ENCODE measurements around the gene TRIM2. TPM values are rescaled to one million over a fixed set of nuclear protein-coding genes. Genes with fewer than 3 reads are reported as not detected.

The TRIM2 gene
- total and polyA plus RNA-seq, 2 experiments from 2014 or later: 32.7 to 40.4 TPM

GRCh38 chr4:153222707-153223426, 18.6 kb downstream of the TRIM2 start:
- peak overlapping the region; percentile 97 for H3K27ac ChIP-seq
- H3K27me3 ChIP-seq: no peaks in the 10 kb centered on the region
- peaks cover 19% of the 10 kb centered on the region for H3K4me1 ChIP-seq (ENCODE audit: low read depth)

GRCh38 chr4:153223427-153223801, 19.2 kb downstream of the TRIM2 start:
- TF ChIP-seq, protein P1, sequence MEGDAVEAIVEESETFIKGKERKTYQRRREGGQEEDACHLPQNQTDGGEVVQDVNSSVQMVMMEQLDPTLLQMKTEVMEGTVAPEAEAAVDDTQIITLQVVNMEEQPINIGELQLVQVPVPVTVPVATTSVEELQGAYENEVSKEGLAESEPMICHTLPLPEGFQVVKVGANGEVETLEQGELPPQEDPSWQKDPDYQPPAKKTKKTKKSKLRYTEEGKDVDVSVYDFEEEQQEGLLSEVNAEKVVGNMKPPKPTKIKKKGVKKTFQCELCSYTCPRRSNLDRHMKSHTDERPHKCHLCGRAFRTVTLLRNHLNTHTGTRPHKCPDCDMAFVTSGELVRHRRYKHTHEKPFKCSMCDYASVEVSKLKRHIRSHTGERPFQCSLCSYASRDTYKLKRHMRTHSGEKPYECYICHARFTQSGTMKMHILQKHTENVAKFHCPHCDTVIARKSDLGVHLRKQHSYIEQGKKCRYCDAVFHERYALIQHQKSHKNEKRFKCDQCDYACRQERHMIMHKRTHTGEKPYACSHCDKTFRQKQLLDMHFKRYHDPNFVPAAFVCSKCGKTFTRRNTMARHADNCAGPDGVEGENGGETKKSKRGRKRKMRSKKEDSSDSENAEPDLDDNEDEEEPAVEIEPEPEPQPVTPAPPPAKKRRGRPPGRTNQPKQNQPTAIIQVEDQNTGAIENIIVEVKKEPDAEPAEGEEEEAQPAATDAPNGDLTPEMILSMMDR (IDR thresholded peaks at IDR 0.05; ENCODE audit: low read depth, low read length): no peak
- Histone ChIP-seq H3K27ac (peak overlapping the region; percentile 97), H3K9me3 (ENCODE audit: low read depth) (no peaks in the 10 kb centered on the region), H3K27me3 (no peaks in the 10 kb centered on the region), H3K4me3 (peak overlapping the region; percentile 49), H3K4me1 (ENCODE audit: low read depth) (peaks cover 25% of the 10 kb centered on the region), H3K36me3 (no peaks in the 10 kb centered on the region)
- peak; percentile 32 to 70 for DNase-seq (ENCODE audit: low read depth in 1 of 2, low spot score in 1 of 2)

More at GRCh38 chr4:153222707-153223426, 18.6 kb downstream of the TRIM2 start:
- Histone ChIP-seq H3K9me3 (ENCODE audit: low read depth) (no peaks in the 10 kb centered on the region), H3K4me3 (peak overlapping the region; percentile 49), H3K36me3 (no peaks in the 10 kb centered on the region)
- TF ChIP-seq, protein P1 (IDR thresholded peaks at IDR 0.05; ENCODE audit: low read depth, low read length): no peak
- DNase-seq (ENCODE audit: low read depth in 1 of 2, low spot score in 1 of 2): peak; percentile 53 to 72

DNA sequence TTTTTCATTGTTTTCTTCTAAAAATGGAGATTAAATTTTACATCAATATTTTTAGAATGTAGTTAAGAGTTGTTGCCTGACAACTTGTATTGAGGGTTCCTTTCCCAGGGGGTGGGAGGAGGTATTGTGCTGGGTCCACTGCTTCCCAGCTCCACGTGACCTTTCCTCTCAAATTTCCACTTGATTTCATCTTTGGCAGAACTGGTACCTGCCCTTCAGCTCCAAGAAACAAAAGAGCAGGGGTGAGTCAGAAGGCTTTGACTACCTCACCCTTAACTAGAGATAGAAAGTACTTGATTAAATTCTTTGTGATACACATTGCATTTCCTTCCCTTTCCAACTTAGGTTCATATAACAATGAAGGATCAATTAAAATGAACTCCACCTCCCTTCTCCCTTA, 19.7 kb downstream of the TRIM2 start:
- Histone ChIP-seq H3K4me1 (ENCODE audit: low read depth) (peaks cover 26% of the 10 kb centered on the region), H3K27ac (peak overlapping the region; percentile 97), H3K9me3 (ENCODE audit: low read depth) (no peaks in the 10 kb centered on the region), H3K4me3 (peak overlapping the region; percentile 49), H3K27me3 (no peaks in the 10 kb centered on the region), H3K36me3 (no peaks in the 10 kb centered on the region)
- TF ChIP-seq, protein P1 (IDR thresholded peaks at IDR 0.05; ENCODE audit: low read depth, low read length): no peak
- DNase-seq (ENCODE audit: low read depth in 1 of 2, low spot score in 1 of 2): peak in 1 of 2 donors; percentile 58

GRCh38 chr4:153224474-153224873, 20.2 kb downstream of the TRIM2 start:
- peaks cover 26% of the 10 kb centered on the region for H3K4me1 ChIP-seq (ENCODE audit: low read depth)
- H3K27me3 ChIP-seq: no peaks in the 10 kb centered on the region
- H3K9me3 ChIP-seq (ENCODE audit: low read depth): no peaks in the 10 kb centered on the region
- peak overlapping the region; percentile 97 for H3K27ac ChIP-seq
- no peak overlapping the region for H3K4me3 ChIP-seq
- H3K36me3 ChIP-seq: no peaks in the 10 kb centered on the region
- TF ChIP-seq, protein P1 (IDR thresholded peaks at IDR 0.05; ENCODE audit: low read depth, low read length): no peak
- DNase-seq (ENCODE audit: low read depth in 1 of 2, low spot score in 1 of 2): no peak

- no peaks in the 10 kb centered on the region for H3K9me3 ChIP-seq (ENCODE audit: low read depth)
- no peak for DNase-seq (ENCODE audit: low read depth in 1 of 2, low spot score in 1 of 2)
- H3K27ac ChIP-seq: no peak overlapping the region
- TF ChIP-seq, protein P1 (IDR thresholded peaks at IDR 0.05; ENCODE audit: low read depth, low read length): no peak
- no peak overlapping the region for H3K4me3 ChIP-seq
- H3K4me1 ChIP-seq (ENCODE audit: low read depth): peaks cover 26% of the 10 kb centered on the region
- H3K36me3 ChIP-seq: no peaks in the 10 kb centered on the region
- H3K27me3 ChIP-seq: no peaks in the 10 kb centered on the region
Observed at GRCh38 chr4:153227469-153228075, 23.3 kb downstream of the TRIM2 start.

Data from cardiac muscle cell (in vitro differentiated cells and primary cell).